ENCODE measurements around the gene ENTHD1.
"Not testable (repeated sequence)": the region's sequence is repeated elsewhere in the genome, so short reads cannot be mapped to it uniquely, and the experiment has no call there.

Gene ENTHD1

DNA sequence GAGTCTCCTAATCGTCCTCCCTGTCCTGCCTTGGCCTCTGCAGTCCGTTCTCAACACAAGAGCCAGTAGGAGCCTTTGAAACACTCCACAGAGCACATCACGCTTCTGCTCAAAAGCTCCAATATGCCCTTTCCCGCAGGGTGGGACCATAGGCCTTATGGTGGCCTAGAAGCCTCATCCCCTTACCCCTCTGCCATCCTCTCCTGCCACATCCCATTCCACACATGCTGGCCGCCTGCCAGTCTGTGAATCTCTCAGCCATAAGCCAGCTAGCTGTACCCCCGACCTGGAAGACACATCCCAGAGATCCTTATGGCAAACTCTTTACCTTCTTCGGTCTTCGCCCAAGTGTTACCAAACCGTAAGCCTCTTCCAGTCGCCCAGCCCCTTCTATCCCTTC is 157.8 kb downstream of the ENTHD1 start:
- DNase-seq (ENCODE audit: extremely low read depth in 1 of 2, low read depth in 1 of 2): no peak

DNA sequence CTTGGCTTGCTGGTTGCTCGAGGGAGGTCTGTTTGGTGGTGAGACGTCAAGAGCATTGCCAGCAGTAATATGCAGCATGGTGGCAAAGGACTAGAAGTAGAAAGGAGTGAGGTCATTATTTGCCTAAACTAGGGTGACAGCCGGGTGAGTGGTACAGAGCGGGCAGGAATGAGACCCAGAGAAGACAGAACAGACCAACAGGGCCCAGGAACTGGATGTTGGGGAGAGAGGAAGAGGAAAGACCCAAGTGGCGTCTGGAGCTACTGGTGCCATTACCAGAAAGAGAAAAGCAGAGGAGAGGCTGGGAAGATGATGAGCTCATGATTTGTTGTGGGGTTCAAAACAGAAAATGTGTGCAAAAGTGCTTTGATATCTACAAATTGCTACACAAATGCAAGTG is 158.7 kb downstream of the ENTHD1 start:
- DNase-seq (ENCODE audit: extremely low read depth in 1 of 2, low read depth in 1 of 2): no peak

DNA sequence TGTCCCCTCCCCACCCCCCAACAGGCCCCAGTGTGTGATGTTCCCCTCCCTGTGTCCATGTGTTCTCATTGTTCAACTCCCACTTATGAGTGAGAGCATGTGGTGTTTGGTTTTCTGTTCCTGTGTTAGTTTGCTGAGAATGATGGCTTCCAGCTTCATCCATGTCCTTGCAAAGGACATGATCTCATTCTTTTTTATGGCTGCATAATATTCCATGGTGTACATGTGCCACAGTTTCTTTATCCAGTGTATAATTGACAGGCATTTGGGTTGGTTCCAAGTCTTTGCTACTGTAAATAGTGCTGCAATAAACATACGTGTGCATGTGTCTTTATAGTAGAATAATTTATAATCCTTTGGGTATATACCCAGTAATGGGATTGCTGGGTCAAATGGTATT is 159.5 kb downstream of the ENTHD1 start:
- DNase-seq (ENCODE audit: extremely low read depth in 1 of 2, low read depth in 1 of 2): not testable (repeated sequence)

DNA sequence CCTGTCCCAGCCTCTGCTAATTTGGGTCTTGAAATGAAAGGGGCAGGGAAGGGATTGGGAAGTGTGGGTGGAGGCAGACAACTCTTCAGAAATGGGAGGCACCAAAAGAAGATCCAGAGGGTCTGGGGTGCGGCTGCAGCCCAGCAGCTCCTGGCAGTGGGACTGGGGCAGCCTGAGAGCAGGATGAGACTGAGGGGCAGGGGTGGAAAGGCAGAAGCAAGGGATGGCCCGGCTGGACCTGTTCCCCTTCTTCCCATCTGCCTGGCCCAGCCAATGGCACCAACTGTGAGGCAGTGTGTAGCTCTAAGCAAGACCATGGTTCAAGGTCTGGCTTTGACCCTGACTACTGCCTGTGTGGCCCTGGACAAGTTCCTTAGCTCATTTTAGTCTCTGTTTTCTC is 160.4 kb downstream of the ENTHD1 start:
- no peak for DNase-seq (ENCODE audit: extremely low read depth in 1 of 2, low read depth in 1 of 2)

DNA sequence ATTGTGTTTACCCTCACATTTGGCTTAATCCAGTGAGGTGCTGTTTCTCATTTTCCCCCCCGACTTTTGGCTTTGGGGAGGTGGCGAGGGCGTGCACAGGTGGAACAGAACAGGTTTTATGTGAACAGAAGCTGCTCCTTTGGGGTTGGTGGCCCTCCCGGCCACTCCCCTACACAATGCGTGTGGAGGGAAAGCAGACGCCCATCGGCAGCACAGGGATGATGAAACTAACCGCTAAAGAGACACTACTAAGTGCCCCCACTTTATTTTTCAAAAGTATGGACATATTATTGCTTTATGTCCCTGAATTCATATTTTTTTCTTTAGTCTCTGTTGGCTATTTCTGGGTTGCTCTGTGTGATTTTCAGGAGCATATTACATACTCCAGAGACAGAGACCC is 160.9 kb downstream of the ENTHD1 start:
- no peak for DNase-seq (ENCODE audit: extremely low read depth in 1 of 2, low read depth in 1 of 2)

DNA sequence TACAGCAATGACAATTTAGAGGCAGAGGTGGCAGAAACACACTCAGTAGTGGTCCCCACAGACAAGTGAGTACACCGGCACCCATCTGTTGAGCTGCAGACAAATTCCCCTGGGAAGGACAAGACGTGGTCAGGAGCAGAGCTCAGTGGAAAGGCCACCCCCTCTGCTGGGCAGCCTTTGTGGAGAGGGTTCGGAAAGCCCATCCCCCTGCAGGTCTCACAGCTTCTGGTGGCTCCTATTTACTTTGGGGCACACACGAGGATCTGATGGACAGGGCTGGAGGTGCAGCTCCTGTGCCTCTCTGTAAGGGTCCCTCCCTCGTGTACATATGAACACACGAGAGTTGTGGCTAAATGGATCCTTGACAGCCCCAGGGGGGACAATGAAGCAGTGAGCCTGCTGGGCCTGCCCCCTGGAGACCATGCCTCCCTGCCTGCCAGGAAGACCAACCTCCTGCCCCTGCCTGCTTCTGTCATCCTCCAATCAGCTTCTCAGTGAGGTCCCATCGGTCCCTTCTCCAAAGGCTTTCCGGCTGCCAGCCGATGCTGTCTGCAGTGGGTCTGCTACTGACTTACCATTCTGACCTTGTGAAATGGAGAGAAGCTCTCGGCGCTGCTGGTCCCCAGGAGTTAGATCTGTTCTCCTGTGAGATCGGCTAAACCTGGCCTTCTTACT is 161.5 kb downstream of the ENTHD1 start:
- no peak for DNase-seq (ENCODE audit: extremely low read depth in 1 of 2, low read depth in 1 of 2)

DNA sequence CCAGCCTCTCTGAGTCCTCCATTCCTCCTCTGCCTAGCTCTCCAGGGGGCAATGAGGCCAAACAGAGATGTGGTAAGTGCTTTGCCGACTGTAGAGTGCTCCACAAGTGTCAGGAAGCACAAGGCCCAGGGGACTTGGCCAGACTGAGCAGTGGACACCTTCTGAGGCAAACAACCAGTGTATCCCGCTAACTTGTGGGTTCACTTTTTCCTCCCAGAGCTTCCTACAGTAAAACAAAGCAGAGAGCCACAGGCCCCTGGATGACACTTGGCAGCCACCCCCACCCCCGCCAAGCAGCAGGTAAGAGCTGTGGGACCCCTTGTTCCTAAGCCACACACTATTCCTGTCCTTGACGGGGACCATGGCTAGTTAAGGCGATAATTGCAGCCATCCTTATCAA is 162.1 kb downstream of the ENTHD1 start:
- no peak for DNase-seq (ENCODE audit: extremely low read depth in 1 of 2, low read depth in 1 of 2)

DNA sequence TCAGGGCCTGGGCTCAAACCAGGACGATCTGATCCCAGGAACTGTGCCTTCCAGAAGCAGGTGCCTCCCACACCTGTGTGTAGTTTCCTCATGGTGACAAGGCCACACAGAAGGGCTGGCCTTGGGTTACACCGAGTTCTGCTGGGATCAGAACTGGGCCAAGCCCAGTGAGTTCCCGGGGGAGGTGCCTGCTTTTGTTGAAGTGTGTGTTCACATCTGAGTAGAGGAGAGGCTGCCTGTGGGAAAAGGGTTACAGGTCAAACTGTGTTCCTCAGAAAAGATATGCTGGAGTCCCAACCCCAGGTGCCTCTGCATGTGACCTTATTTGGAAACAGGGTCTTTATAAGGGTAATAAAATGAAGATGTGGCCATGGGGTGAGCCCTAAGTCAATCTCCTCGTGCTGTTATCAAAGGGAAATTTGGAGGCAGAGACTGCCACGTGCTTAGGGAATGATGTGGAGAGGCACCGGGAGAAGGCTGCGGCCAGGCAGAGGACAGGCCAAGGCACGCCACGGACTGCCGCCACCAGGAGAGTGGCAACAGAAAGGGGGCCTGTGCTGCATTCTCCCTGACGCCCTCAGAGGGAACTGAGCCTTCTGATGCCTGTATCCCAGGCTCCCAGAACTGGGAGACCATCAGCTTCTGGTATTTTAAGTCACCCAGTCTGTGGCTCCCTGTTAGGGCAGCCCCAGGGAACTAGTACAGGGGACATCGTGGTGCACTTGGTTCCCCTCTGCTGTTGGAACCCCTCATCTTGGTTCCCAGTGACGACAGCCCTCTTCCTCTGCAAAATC is 164.2 kb downstream of the ENTHD1 start:
- no peak for DNase-seq (ENCODE audit: extremely low read depth in 1 of 2, low read depth in 1 of 2)

DNA sequence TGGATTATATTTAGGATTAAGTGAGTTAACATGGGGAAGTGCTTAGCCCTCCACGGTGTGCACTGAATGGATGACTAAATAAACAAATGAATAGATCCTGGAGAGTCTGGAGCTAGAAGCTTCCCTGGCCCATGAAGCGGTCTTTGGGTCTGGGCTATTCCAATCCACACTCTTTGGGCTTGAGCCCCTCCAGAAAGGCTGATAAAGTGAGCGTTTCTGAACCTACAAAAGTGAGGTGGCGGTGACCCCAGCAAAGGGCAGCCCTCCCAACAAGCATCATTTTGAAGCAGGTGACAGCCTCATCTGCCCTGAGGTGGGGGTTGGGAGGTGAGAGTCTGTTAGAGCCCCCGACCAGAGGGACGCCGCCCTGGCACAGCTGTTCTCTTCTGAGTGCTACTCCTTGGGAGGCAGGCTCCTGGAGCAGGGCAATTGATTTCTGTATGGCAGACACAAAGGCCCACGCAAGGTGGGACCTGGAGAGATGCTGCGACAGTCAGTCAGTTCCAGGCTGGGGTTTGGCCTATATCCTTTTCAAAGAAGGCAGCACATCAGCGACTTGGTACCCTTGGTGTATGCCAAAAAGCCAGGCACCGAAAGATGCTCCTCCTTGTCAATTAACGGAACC is 165.2 kb downstream of the ENTHD1 start:
- DNase-seq (ENCODE audit: extremely low read depth in 1 of 2, low read depth in 1 of 2): no peak

DNA sequence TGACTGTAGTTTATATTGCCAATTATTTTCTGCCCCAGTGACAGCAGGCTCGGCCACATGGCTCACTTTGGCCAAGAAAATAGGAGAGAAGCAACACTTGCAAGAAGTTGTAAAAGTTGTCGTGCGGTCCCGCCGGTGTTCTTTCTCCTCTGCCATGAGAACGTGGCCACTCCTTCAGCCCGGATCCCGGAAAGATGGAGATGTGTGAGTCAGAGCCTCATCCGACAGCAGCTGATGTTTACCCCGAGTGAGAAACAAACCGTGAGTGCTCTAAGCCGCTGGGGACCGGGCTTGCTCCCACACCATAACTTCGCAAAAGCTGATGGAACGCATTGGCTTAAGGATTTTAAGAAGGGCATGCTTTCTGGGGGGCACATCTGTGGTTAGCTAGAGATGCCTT is 166.0 kb downstream of the ENTHD1 start:
- no peak for DNase-seq (ENCODE audit: extremely low read depth in 1 of 2, low read depth in 1 of 2)

DNA sequence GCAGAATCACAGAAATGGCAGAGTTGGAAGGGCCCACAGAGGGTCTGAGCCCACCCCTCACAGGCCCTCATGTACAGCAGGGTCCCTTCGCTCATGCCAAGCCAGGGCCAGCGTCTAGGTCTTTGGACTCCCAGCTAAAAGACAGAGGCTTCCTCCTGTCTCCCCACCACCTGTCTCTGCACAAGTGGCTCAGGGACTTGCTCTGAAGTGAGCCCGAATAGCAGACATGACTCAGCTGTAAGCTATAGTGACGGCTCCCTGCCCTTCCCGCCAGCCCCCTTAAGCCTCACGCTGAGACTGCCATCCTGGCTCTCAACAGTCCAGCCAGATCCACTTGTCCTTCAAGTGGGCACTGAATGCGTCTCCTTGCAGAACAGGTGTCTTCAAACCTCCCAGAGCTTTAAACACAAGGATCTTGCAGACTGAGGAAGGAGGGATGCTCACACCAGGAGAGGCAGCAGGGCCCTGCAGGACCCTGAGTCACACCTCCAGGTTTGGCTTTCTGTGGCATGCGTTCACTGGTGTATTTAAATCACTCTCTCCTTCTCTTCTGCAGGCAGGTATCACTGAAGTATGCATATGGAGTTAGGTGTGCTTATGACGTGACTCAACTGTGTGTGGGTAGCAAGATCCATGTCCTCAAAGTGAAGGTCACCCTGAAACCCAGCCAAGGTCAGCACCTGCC is 168.1 kb downstream of the ENTHD1 start:
- DNase-seq (ENCODE audit: extremely low read depth in 1 of 2, low read depth in 1 of 2): no peak

DNA sequence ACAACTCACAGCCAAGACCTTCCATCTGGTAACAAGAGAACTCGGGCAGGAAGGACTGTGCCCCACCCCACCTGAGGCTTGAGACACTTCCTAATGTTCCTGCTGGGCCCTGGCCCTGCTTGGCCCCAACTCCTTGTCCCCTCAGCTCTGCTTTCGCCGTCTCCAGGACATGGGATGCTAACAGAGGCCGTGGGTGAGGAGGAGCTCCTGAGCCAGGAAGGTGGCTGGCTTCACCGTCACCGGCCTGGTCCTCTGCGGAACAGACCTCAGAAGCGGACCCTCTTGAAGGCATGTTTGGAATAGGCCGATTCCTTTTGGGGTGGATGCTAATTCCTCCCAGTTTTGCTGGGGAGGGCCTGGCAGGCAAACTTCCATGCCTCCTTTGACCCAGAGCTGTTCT is 168.7 kb downstream of the ENTHD1 start:
- DNase-seq (ENCODE audit: extremely low read depth in 1 of 2, low read depth in 1 of 2): no peak

DNA sequence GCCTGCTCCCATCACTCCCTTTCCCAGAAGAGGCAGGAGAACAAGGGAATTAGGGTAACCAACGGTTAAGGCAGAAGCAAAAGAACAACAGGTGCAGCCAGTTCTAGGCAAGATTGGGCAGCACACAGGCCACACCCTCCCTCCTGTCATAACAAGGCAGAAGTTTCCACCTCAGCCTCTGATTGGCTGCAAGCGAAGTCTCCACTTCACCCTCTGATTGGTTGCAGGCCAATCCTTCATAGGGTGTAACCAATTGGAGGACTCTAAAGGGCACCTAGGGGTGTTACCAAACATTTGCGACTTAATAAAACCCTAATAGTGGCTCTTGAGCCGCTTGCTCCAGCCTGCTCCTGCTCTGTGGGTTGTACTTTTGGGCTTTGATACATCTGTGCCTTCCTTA is 169.2 kb downstream of the ENTHD1 start:
- no peak for DNase-seq (ENCODE audit: extremely low read depth in 1 of 2, low read depth in 1 of 2)

DNA sequence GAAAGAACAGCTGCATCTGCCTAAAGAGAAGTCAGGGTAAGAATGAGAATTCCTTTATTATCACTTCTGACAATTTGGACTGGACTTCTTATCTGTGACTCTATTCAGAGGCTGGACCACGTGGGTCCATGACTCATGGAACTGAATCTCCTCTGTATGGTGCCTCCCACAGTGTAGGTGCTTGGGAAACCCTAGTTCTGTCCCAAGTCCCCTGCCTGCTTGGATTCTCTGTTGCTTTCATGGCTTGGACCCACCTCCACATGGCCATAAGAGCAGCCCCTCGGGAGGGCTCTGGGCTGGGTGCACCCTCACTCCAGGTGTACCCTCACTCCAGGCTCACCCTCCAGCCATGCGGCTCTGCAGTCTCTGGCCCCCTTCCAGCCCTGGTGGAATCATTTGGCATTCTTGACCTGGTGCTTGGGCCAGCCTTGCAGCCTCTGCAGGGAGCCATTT is 169.6 kb downstream of the ENTHD1 start:
- DNase-seq (ENCODE audit: extremely low read depth in 1 of 2, low read depth in 1 of 2): no peak

DNA sequence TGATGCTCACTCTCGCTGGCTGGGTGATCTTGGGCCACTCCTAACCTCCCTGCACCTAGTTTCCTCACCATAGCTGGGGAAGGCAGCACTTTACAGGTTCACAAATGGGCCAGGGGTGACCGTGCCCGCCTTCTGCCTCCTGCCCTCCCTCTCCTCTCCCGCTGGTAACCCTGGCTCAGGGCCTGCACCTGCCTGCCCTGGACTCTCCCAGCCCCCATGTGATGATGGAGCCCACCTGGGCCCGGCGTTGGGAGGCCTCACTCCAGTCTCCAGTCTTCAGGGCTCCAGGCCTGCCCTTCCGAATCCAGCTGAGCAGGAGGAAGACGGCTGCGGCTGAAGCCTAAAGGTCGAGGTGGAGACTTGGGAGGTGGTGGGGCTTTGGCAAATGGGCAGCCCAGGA is 170.1 kb downstream of the ENTHD1 start:
- DNase-seq (ENCODE audit: extremely low read depth in 1 of 2, low read depth in 1 of 2): no peak

DNA sequence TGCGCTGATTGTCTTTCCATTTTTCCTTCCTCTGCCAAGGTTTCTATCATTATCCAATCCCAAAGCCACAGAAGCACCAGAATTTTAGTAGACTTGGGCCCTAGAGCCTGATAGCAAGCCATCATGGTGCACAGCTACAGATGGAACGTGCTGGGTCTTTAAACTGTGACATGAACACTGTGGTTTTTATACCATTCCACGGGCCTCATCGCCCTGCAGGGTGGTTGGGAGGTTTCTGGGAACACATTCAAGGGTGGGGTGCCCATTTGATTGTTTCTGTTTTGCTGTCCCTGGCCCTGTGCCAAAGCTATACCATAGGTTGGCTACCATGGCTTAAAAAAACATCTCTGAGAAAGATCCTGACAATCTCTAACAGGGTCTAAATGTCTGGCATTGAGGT is 171.1 kb downstream of the ENTHD1 start:
- DNase-seq (ENCODE audit: extremely low read depth in 1 of 2, low read depth in 1 of 2): no peak

DNA sequence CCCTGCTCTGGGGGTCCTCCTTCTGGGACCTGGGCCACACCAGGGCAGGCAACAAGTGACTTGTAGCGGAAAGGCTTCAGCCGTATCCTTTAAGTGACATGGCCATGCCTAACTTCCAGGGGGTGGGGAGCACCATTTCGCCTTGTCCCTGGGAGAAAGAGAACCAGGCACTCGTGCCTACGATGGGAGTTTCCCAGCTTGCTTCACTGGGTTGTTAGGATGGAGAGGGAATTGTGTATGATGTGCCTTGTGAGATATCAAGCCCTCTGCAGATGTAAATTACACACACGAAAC is 171.6 kb downstream of the ENTHD1 start:
- no peak for DNase-seq (ENCODE audit: extremely low read depth in 1 of 2, low read depth in 1 of 2)

DNA sequence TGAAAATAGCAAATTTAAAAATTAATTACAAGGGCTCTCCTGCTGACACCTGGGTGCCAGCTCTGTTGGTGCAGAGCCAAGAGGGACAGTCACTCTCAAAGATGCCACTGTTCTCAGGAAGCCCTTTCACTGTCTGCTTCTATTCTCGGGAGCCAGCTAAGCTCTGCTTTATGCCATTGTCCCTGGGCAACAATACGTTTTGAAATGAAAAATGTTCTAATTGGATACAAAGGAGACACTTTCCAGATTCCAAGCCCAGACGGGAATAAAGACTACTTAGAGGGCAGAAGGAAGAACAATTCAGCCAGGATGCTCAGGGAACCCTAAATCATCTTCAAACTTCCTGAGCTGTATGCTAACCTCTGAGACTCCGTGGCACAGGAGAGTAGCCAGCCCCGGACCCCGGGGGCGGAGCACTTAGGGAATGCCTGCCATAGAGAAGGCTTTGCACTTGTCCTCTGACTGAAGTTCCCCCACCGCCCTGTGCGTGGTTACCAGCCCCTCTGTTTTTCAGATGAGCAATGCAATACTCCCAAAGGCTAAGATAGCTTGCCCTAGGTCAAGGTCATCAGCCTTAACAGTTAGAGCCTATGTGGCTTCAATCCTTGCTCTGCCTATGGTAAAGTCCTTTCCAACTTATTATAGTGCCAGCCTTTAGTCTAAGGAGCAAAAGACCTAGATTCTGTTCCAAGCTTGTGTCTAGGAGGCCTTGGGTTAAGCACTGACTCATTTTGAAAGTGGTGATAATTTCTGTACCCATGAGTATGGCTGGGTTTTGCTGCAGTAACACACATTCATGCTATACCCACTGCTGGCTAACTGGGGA is 172.1 kb downstream of the ENTHD1 start:
- DNase-seq (ENCODE audit: extremely low read depth in 1 of 2, low read depth in 1 of 2): no peak

DNA sequence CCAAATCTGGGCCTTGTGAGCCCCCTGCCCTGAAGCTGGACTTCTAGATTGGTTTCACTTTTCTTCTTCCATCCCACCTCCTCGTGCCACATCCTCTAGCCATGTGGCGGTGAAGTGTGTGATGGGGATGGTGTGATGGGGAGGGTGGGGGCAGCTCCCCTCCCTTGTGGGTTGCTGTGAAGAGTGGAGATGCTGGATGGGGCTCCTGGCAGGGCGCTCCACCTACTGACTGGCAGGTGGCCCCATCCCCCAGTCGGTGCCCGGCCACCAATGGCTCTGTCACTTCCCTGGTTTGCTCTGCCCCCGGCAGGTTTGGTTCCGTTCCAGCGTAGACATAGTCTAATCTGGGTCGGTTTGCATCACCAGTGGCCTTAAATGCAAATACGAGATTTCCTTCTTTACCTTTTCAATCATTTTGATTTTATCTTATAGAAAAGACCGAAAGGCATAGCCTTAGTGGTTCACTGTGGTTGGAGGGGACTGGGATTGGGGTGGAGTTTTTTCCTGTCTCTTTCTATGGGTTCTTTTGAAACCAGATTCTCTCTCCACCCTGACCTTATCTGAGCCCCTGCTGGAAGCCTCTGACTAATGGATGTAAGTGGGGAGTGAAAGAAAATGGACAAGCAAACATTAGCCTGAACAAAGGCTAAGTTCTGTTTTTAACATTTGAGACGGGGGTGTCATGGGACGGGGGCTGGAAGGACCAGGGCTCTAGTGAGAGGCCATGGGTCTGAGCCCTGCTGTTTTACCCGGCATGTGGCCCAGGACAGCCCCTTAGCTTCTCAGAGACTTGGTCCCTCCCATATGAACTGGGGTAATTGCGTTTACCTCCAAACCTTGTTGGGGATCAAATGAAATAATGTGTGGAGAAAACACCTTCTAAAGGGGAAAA is 173.8 kb downstream of the ENTHD1 start:
- no peak for DNase-seq (ENCODE audit: extremely low read depth in 1 of 2, low read depth in 1 of 2)

DNA sequence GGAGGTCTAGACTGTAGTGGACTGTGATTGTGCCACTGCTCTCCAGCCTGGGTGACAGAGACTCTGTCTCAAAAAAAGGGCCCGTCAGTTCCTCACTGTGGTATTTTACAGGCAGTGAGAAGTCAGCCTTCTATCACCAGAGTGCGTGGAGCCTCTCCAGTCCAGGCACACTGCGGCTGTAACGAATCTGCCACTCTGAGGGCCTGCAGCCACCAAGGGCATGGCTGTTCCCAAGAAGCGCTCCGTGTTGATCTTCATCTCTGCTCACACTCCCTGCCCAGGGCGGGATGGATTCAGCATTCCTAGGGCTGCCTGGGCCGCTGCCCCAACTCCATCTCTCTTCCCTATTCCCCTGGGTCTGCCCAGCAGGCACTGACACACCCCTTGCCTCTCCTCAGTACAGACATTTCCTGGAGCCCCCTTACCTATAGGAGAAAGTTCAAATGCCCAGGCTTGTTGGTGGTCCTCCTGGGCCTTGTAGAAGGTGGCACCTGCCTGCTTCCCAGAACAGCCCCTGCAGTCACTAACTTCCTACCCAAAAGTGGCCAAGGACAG is 174.6 kb downstream of the ENTHD1 start:
- DNase-seq (ENCODE audit: extremely low read depth in 1 of 2, low read depth in 1 of 2): no peak
